SU-DHL-6 (cell line): Measurements from ENCODE around the gene CLIP2.

ENCODE experiments used
- CTCF ChIP-seq: fragments of 200-600 bp; sonication (generic); IDR thresholded peaks from one replicate; pipeline ENCODE4 v1.5.1; 2017; ENCODE audit warnings: antibody characterized with exemption, mild to moderate bottlenecking, low read length, moderate library complexity; ENCODE audit not compliant: insufficient read depth, poor library complexity, severe bottlenecking
- EZH2phosphoT487 ChIP-seq: fragments of 200-600 bp; sonication (generic), shearing (Covaris generic); conservative IDR thresholded peaks from 2 replicates; pipeline ENCODE4 v1.6.1; 2018; ENCODE audit warnings: mild to moderate bottlenecking, antibody characterized with exemption, low read length, moderate library complexity, mixed read lengths

- TF ChIP-seq CTCF (no peak), EZH2phosphoT487 (no peak)
Measured at GRCh38 chr7:74396993-74397392, 107.8 kb downstream of the CLIP2 start.
